Measurements from ENCODE around the gene RHBDF2. TPM values are rescaled to one million over a fixed set of nuclear protein-coding genes. Genes with fewer than 3 reads are reported as not detected.

RHBDF2 gene
- total RNA-seq, 4 donors from 2014 or later = 45.9 to 82.6 (median 52.6) TPM

GRCh38 chr17:76492989-76493501, 8.2 kb downstream of the RHBDF2 start:
- 11% methylated on average over 7 of the region's 15 CpGs for whole genome bisulfite sequencing
- no peaks in the 10 kb centered on the region for H3K36me3 ChIP-seq
- H3K9me3 ChIP-seq = no peaks in the 10 kb centered on the region
- peak in 1 of 2 donors; percentile 82 for DNase-seq (ENCODE audit: low spot score in 2 of 2)
- peak overlapping the region; percentile 76 for H3K27ac ChIP-seq
- no peaks in the 10 kb centered on the region for H3K27me3 ChIP-seq
- TF ChIP-seq EP300 (IDR thresholded peaks at IDR 0.05) = no peak
- TF ChIP-seq POLR2AphosphoS5 (IDR thresholded peaks at IDR 0.05) = peak in 1 of 3 donors; percentile 10
- peak overlapping the region; percentile 1 for H3K4me3 ChIP-seq
- peaks cover 55% of the 10 kb centered on the region for H3K4me1 ChIP-seq

- Histone ChIP-seq H3K36me3 (no peaks in the 10 kb centered on the region), H3K9me3 (no peaks in the 10 kb centered on the region), H3K27ac (peak overlapping the region; percentile 76), H3K27me3 (no peaks in the 10 kb centered on the region), H3K4me1 (peaks cover 48% of the 10 kb centered on the region), H3K4me3 (peak overlapping the region; percentile 1)
- DNase-seq (ENCODE audit: low spot score in 2 of 2) = no peak
- 56% methylated on average over 10 of the region's 11 CpGs for WGBS
- TF ChIP-seq POLR2A (IDR thresholded peaks at IDR 0.05) (no peak), CTCF (IDR thresholded peaks at IDR 0.05) (no peak), POLR2AphosphoS5 (IDR thresholded peaks at IDR 0.05) (no peak), EP300 (IDR thresholded peaks at IDR 0.05) (no peak)
Measured at GRCh38 chr17:76492123-76492988, 8.9 kb downstream of the RHBDF2 start.

- no peak for DNase-seq (ENCODE audit: low spot score in 2 of 2)
- Histone ChIP-seq H3K27ac (peak overlapping the region; percentile 76), H3K4me1 (peaks cover 45% of the 10 kb centered on the region)
Measured at GRCh38 chr17:76491271-76492122, 9.7 kb downstream of the RHBDF2 start.

GRCh38 chr17:76490112-76490710, 11.0 kb downstream of the RHBDF2 start:
- no peak for TF ChIP-seq POLR2AphosphoS5 (IDR thresholded peaks at IDR 0.05)
- no peak for TF ChIP-seq EP300 (IDR thresholded peaks at IDR 0.05)
- TF ChIP-seq CTCF (IDR thresholded peaks at IDR 0.05) = no peak
- no peak for TF ChIP-seq POLR2A (IDR thresholded peaks at IDR 0.05)
- 51% methylated on average over 5 of the region's 10 CpGs for WGBS
- no peaks in the 10 kb centered on the region for H3K27me3 ChIP-seq
- no peak for DNase-seq (ENCODE audit: low spot score in 2 of 2)
- peaks cover 48% of the 10 kb centered on the region for H3K4me1 ChIP-seq
- H3K9me3 ChIP-seq = no peaks in the 10 kb centered on the region
- no peaks in the 10 kb centered on the region for H3K36me3 ChIP-seq
- H3K27ac ChIP-seq = no peak overlapping the region
- H3K4me3 ChIP-seq = no peak overlapping the region

More at GRCh38 chr17:76491271-76492122, 9.7 kb downstream of the RHBDF2 start:
- TF ChIP-seq POLR2A (IDR thresholded peaks at IDR 0.05) (no peak), POLR2AphosphoS5 (IDR thresholded peaks at IDR 0.05) (no peak)
- Histone ChIP-seq H3K36me3 (no peaks in the 10 kb centered on the region), H3K27me3 (no peaks in the 10 kb centered on the region), H3K9me3 (no peaks in the 10 kb centered on the region), H3K4me3 (no peak overlapping the region)
- 77% methylated on average over 13 of the region's 17 CpGs for WGBS

- WGBS = 94% methylated on average over 22 of the region's 22 CpGs
Measured at GRCh38 chr17:76487451-76488192, 13.6 kb downstream of the RHBDF2 start.

More at GRCh38 chr17:76487451-76488192, 13.6 kb downstream of the RHBDF2 start:
- DNase-seq (ENCODE audit: low spot score in 2 of 2) = no peak
- H3K4me1 ChIP-seq = peaks cover 32% of the 10 kb centered on the region
- TF ChIP-seq POLR2A (IDR thresholded peaks at IDR 0.05) (no peak), POLR2AphosphoS5 (IDR thresholded peaks at IDR 0.05) (no peak), EP300 (IDR thresholded peaks at IDR 0.05) (no peak), CTCF (IDR thresholded peaks at IDR 0.05) (no peak)
- no peaks in the 10 kb centered on the region for H3K9me3 ChIP-seq
- no peak overlapping the region for H3K27ac ChIP-seq
- H3K36me3 ChIP-seq = no peaks in the 10 kb centered on the region
- H3K27me3 ChIP-seq = no peaks in the 10 kb centered on the region
- no peak overlapping the region for H3K4me3 ChIP-seq

All from suprapubic skin (tissue), 4 donors.